ENCODE data around the gene DHODH. TPM values are rescaled to one million over a fixed set of nuclear protein-coding genes. Genes with fewer than 3 reads are reported as not detected.

DHODH gene
- total and polyA plus RNA-seq, 2 of the 4 experiments (the other 2 are of a cell fraction), result 3.2 to 4.1 TPM

GRCh38 chr16:72023962-72024361 is 15.4 kb downstream of the DHODH start:
- Histone ChIP-seq H2BK15ac (ENCODE audit: low read depth, low read length) (no peak overlapping the region), H3K9me3 (ENCODE audit: control insufficient read depth, insufficient read depth, low read length) (no peaks in the 10 kb centered on the region), H3K79me1 (ENCODE audit: low read depth in 1 of 2, low read length in 2 of 2) (no peaks in the 10 kb centered on the region), H2AFZ (replicated peaks; ENCODE audit: low read length, poor library complexity) (no peak overlapping the region), H4K8ac (ENCODE audit: low read depth in 2 of 2, low read length in 2 of 2) (no peak overlapping the region), H3K9me1 (ENCODE audit: insufficient read depth, low read length) (0 out of 2 replicates have a peak, but pooled peaks cover 3% of the 10 kb centered on the region), H3K14ac (replicated peaks; ENCODE audit: low read depth, low read length) (no peak overlapping the region), H3K9ac (ENCODE audit: low read depth, low read length) (no peak overlapping the region), H3K4me3 (ENCODE audit: insufficient read depth, low read depth, low read length) (no peak overlapping the region), H3K27me3 (ENCODE audit: control insufficient read depth, insufficient read depth, low read length) (no peaks in the 10 kb centered on the region), H3K4ac (ENCODE audit: low read depth, low read length) (no peak overlapping the region), H2BK120ac (ENCODE audit: low read depth, low read length) (no peak overlapping the region), H2AK9ac (replicated peaks; ENCODE audit: low read depth, low read length, poor library complexity) (no peak overlapping the region), H3K36me3 (ENCODE audit: control insufficient read depth, insufficient read depth, low read length) (peaks cover 4% of the 10 kb centered on the region), H4K91ac (ENCODE audit: insufficient read depth, low read depth, low read length) (no peak overlapping the region), H3K56ac (ENCODE audit: extremely low read depth, insufficient read depth, low read length) (no peak overlapping the region), H3K23ac (ENCODE audit: low read depth, low read length) (no peak overlapping the region), H3K27ac (ENCODE audit: insufficient read depth, low read length) (no peak overlapping the region), H2BK20ac (ENCODE audit: low read depth, low read length) (no peak overlapping the region), H3K4me1 (ENCODE audit: control insufficient read depth, insufficient read depth, low read length) (no peaks in the 10 kb centered on the region), H2BK5ac (ENCODE audit: low read depth, low read length, poor library complexity, severe bottlenecking) (no peak overlapping the region), H4K20me1 (ENCODE audit: insufficient read depth, low read length) (no peaks in the 10 kb centered on the region), H3K18ac (ENCODE audit: low read depth, low read length) (no peak overlapping the region), H4K5ac (ENCODE audit: low read depth, low read length) (no peak overlapping the region), H3K4me2 (ENCODE audit: low read depth, low read length) (no peak overlapping the region), H2AK5ac (ENCODE audit: low read depth, low read length) (no peak overlapping the region)
- dilution Hi-C loops (cut with HindIII; ENCODE audit: low sequenced_read_pairs, unreplicated experiment), result no loop called here
- TF ChIP-seq CEBPB (IDR thresholded peaks at IDR 0.05; ENCODE audit: low read depth, low read length), result no peak
- no peak for TF ChIP-seq RFX5 (IDR thresholded peaks at IDR 0.05; ENCODE audit: low read depth, low read length)
- TF ChIP-seq MAFK (IDR thresholded peaks at IDR 0.05; ENCODE audit: low read depth, low read length), result no peak
- no peak for TF ChIP-seq FOS (IDR thresholded peaks at IDR 0.05; ENCODE audit: low read depth, low read length)
- no peak for TF ChIP-seq USF2 (IDR thresholded peaks at IDR 0.05; ENCODE audit: low read depth, low read length)
- TF ChIP-seq CTCF (conservative IDR thresholded peaks at IDR 0.05; ENCODE audit: low read depth, low read length), result no peak
- TF ChIP-seq, protein P1, sequence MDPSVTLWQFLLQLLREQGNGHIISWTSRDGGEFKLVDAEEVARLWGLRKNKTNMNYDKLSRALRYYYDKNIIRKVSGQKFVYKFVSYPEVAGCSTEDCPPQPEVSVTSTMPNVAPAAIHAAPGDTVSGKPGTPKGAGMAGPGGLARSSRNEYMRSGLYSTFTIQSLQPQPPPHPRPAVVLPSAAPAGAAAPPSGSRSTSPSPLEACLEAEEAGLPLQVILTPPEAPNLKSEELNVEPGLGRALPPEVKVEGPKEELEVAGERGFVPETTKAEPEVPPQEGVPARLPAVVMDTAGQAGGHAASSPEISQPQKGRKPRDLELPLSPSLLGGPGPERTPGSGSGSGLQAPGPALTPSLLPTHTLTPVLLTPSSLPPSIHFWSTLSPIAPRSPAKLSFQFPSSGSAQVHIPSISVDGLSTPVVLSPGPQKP (IDR thresholded peaks at IDR 0.05; ENCODE audit: borderline replicate concordance, low read depth, low read length), result no peak
- no peak for TF ChIP-seq RCOR1 (IDR thresholded peaks at IDR 0.05; ENCODE audit: insufficient replicate concordance, low read length)
- no peak for TF ChIP-seq MXI1 (IDR thresholded peaks at IDR 0.05; ENCODE audit: borderline replicate concordance, low read depth, low read length)
- no peak for TF ChIP-seq CHD1 (IDR thresholded peaks at IDR 0.05; ENCODE audit: low read depth, low read length)
- TF ChIP-seq SMC3 (IDR thresholded peaks at IDR 0.05; ENCODE audit: low read depth, low read length), result no peak
- TF ChIP-seq MAZ (IDR thresholded peaks at IDR 0.05; ENCODE audit: borderline replicate concordance, low read depth, low read length), result no peak
- TF ChIP-seq RAD21 (IDR thresholded peaks at IDR 0.05; ENCODE audit: low read length), result no peak
- TF ChIP-seq NFE2L2 (IDR thresholded peaks at IDR 0.05; ENCODE audit: low read depth, low read length), result no peak
- no peak for TF ChIP-seq BHLHE40 (IDR thresholded peaks at IDR 0.05; ENCODE audit: low read depth, low read length)
- TF ChIP-seq POLR2A (IDR thresholded peaks at IDR 0.05; ENCODE audit: low read depth, low read length), result no peak
- 89% methylated on average over 3 of the region's 10 CpGs; no CpG with 5 or more reads in 1 of the 2 experiments for WGBS, 2 experiments (ENCODE audit: extremely low coverage in 2 of 2, insufficient read length in 1 of 2)
- ATAC-seq (ENCODE audit: low read depth) (no peak), DNase-seq (no peak)
- POLR2A ChIA-PET (ENCODE audit: unreplicated experiment), result no interaction called here
- intact Hi-C loops (cut with micrococcal nuclease), result no loop called here
- no TSS peak for BruUV-seq (replicated peaks)
- CTCF ChIA-PET, result no interaction called here
- in situ Hi-C loops (cut with MboI; ENCODE audit: low sequenced_read_pairs), result no loop called here
